ENCODE data around the gene GSTT2.
"Not testable (repeated sequence)": the region's sequence is repeated elsewhere in the genome, so short reads cannot be mapped to it uniquely, and the experiment has no call there.

DNA sequence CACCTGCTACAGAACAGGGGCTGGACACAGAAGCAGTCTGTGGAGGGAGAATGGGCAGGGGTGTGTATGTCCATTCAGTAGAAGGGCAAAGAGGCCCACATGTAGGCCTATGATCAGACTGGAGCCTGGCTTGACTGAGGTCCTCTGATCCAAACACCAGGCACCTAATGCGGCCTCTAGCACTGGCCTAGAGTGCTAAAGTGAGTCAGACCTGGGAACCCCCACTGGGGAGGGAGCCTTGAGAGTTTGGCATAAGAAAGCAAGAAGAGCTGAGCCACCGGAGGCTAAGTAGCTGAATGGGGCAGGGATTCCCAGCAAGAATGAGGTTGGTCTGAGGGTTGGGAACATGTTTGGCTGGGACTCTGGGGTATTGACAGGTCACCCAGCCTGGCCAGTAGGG lies 28.6 kb upstream of the GSTT2 start:
- TF ChIP-seq, protein P1, sequence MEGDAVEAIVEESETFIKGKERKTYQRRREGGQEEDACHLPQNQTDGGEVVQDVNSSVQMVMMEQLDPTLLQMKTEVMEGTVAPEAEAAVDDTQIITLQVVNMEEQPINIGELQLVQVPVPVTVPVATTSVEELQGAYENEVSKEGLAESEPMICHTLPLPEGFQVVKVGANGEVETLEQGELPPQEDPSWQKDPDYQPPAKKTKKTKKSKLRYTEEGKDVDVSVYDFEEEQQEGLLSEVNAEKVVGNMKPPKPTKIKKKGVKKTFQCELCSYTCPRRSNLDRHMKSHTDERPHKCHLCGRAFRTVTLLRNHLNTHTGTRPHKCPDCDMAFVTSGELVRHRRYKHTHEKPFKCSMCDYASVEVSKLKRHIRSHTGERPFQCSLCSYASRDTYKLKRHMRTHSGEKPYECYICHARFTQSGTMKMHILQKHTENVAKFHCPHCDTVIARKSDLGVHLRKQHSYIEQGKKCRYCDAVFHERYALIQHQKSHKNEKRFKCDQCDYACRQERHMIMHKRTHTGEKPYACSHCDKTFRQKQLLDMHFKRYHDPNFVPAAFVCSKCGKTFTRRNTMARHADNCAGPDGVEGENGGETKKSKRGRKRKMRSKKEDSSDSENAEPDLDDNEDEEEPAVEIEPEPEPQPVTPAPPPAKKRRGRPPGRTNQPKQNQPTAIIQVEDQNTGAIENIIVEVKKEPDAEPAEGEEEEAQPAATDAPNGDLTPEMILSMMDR (IDR thresholded peaks at IDR 0.05), result not testable (repeated sequence)
- not testable (repeated sequence) for TF ChIP-seq POLR2AphosphoS5 (IDR thresholded peaks at IDR 0.05)
